ENCODE data around the gene GPR160.
"Not testable (repeated sequence)": the region's sequence is repeated elsewhere in the genome, so short reads cannot be mapped to it uniquely, and the experiment has no call there.

GPR160 gene

DNA sequence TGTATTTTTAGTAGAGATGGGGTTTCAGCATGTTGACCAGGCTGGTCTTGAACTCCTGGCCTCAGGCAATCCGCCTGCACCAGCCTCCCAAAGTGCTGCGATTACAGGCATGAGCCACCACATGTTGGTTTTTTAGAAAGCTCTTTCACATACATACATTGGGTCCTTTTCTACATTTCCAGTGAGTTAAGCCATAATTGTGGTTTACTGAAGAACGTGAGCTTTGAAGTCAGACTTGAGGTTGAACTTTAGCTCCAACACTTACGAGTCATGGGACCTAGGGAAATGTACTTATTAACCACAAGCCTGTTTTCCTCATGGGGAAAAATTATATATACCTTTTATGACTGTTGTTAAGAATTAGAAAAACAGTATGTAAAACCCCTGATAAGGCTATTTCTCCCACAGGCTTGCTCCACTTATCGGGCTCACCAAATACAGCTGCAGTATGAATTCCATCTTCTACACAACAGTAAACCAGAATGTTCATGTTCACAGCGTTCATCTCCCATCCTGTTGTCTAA lies 39.0 kb downstream of the GPR160 start:
- DNase-seq: no peak

DNA sequence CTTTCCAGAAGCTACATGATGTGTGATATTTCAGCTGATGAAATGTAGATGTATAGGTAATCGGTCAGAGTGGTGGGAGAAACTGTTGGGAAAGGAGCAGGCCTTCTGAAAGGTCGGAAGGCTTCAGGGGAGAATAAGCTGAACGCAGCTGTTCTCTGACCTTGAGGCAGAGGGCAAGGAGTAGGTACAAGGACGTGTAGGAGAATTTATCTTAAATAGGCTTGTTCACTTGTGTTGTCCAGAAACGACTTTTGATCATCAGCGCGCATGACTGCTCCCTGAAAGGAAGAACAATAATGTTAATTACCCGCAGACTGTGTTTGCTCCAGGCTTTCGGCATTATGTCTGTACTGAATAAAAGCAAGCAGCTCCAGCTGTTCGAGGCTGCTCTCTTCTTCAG lies 39.6 kb downstream of the GPR160 start:
- DNase-seq: no peak

DNA sequence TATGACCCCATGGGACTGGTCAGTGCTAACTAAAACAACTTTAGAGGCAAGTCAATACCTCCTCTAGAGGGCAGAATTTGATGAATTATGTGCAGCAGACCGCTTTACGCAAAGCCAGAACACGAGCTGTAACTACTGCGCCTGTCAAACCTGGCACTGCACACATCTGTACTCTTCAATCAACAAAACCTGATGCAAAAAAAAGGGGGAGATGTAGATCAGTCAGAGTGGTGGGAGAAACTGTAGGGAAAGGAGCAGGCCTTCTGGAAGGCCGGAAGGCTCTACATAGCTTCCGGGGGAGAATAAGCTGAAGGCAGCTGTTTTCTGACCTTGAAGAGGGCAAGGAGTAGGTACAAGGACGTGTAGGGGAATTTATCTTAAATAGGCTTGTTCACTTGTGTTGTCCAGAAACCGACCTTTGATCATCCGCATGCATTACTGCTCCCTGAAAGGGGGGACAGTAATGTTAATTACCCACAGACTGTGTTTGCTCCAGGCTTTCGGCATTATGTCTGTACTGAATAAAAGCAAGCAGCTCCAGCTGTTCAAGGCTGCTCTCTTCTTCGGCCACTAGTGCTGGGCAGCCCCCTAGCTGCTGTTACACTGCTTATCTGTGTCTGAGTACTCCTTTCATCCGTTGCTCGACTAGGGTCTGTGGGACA lies 41.0 kb downstream of the GPR160 start:
- DNase-seq: no peak

DNA sequence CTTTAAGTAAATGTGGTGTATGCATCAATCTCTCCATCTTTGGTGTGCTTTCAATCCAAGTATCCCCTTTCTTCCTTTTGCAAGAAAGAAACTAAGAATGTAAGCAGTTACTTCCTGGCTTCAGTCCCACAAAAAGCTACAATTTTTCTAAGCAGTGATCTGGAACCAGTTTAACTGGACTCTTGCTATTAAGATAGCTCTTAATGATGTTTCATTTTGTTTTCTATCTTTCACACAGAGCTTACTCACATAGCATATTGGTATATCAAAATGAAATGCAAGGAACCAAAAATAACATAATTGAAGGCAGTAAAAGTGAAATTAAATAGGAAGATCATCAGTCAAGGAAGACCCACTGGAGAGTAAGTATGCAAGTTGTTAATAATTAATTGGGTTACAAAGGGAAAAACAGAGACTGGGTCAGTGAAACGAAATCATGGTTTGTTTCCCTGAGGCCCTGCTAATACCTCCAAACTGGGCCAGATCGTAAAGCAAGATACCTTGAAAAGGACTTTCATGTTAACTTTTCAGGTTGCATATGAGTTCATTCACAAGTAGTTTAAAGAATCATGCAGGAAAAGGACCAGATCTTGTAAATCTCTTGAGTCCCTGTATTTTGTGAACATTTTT lies 41.9 kb downstream of the GPR160 start:
- no peak for DNase-seq

DNA sequence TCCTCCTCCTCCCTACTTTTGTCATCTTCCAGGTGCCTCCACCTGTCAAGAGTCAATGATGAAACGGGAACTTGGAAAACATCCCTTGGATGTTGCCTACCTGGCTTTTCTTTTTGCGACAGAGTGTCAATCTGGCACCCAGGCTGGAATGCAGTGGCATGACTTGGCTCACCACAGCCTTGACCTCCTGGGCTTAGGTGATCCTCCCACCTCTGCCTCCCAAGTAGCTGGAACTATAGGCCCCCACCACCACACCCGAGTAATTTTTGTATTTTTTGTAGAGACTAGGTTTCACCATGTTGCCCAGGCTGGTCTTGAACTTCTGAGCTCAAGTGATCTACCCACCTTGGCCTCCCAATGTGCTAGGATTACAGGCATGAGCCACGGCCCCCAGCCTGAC lies 42.8 kb downstream of the GPR160 start:
- DNase-seq: no peak

DNA sequence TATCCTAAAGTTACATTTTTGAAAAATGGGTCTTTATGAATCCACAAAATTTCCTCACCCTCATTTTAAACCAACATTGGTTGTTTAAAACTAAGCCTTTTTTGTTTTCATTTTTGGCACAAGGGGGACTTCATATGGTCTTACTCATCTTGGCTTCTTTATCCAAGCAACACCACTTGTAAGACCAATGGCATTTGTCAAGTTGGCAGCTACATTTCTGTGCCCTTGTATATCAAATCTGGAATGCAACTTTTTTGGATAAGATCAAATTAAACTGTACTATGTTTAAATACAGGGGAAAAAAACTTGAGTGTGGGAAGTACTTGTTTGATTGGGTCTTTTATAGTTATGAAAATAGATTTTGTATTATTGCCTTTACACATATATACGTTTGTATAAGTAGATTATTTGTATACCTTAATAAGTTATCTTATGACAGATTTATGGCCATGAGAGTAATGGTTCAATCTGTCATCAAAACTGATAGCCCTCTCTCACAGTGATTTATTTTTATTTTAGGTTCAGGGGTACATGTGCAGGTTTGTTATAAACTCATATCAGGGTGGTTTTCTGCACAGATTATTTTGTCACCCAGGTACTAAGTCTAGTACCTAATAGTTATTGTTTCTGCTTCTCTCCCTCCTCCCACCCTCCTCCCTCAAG lies 43.4 kb downstream of the GPR160 start:
- DNase-seq: no peak

DNA sequence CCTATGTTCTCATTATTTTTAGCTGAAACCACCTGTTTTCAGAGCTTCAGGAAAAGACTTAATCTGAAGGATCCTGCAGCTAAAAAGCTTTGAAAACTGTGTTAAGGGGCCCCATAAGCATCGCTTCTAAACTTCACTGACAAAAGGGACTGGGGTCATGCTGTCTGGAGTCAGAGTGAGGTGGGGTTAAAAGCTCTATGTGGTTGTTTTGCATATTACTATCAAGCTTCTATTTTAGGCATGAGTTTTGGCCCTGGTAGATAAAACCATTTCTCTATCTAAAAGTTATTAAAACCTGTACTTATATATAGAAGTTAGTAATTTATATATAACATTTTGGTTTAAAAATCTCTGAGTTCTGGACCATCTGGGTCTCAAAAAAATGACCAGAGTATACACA lies 45.5 kb downstream of the GPR160 start:
- DNase-seq: no peak

DNA sequence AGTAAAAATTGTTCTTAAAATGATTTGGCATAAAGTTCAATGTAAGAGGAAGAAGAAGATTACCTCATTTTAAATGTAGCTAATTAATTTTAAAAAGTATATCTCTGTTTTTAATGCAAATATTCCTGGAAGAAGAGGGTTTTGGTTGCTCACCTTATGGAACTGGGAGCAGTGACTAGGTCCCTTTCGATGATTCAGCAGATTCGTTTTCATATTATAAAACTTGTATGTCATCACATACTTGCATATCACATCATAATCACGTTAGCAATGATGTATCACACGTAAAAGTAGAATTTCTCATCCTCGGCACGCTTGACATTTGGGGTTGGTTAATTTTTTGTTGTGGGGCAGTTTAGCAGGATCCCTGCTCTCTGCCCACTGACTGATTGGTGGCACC lies 47.6 kb downstream of the GPR160 start:
- no peak for DNase-seq

DNA sequence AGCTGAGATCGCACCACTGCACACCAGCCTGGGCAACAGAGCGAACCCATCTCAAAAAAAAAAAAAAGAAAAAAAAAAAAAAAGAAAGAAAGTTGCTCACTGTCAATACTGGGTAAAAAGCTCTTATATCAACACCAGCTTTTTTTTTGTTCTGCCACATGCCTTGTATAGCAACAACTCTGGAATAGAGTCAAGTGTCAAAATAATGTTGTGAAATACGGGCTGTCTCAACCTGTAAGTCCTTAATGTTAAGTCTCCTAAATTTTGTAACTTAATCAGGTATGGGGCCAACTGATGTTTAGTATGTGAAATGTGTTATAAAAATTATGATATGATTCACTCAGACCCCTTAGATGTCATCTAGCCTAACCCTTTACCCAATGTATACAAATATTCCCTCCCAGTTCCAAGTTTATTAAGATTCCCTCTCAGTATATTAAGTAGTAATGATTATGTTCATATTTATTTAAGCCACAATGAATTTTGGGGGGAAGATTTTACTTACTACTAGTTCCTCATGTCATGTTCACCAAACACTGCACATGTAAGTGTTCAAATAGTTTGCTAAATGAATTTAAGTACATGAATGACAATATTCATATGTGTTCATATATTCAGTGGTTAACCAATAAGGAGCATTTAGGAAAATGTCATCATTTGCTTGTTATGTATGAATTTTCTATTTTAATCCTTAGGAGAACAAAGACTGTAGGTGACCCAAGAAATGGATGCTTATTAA lies 52.2 kb downstream of the GPR160 start:
- DNase-seq: no peak

DNA sequence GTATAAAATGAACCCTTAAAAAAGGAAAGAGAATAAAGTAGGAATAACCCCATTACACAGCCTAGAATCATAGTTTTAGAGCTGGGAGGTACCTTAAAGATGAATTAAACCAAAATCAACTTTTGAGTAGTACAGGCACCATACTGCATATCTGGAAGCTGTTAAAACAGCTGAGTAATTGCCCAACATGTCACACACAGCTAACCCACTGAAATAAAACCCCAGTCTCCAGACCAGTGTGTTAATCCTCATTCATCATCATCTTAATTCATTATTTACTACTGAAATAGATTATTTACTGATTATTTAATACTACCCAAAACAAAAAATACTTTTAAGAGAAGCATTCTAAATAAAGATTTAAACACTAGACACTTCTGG lies 52.8 kb downstream of the GPR160 start:
- DNase-seq: no peak

DNA sequence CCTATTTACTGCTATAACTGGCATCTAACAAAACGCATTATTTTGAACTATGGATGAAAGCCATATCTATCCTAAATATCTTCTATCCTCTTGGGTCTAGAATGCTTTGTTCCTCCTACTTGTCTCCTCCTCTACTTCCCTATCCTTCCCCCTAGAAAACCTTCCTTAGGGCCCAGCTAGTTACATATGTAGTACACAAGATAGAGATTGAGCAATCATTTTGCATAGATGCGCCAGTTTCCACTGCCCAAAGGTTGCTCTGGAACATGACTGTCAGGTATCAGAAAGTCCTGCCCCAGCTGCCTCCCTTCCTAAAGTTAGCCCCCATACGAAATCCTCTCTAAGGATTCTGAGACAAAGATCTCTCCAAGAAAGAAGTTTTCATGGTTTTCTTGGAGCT lies 55.1 kb downstream of the GPR160 start:
- DNase-seq: no peak

DNA sequence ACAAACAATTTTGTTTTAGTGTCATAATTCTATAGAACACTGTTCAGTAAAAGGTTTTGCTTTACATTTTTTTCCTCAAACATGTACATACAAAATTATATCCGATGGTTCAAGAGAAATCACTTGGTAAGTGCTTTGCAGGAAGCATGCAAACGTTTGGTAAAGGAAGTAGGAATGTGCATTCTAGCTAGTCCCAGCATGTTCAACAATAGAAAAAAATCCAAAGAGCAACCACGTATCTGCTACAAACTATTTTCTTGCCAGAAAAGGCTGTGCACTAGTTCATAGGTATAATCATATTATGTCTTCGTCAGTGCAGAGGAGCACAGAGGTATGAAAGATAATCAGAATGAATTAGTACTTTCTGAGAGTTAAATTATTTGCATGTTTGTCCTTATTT lies 58.0 kb downstream of the GPR160 start:
- DNase-seq: no peak

DNA sequence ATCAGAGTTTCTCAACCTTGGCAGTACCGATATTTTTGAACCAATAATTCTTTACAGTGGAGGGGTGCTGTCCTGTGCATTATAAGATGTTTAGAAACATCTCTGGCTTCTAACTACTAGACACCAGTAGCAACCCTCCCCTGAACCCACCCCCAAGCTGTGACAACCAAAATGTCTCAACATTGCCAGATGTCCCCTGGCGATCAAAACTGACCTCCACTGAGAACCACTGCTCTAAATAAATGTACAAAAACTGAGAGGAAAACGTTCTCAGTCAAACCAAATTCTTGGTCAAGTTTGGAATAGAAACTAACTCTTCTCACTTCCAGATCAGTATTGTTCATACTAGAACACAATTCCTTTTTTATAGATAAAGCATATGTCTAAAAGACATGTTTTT lies 58.5 kb downstream of the GPR160 start:
- DNase-seq: no peak

DNA sequence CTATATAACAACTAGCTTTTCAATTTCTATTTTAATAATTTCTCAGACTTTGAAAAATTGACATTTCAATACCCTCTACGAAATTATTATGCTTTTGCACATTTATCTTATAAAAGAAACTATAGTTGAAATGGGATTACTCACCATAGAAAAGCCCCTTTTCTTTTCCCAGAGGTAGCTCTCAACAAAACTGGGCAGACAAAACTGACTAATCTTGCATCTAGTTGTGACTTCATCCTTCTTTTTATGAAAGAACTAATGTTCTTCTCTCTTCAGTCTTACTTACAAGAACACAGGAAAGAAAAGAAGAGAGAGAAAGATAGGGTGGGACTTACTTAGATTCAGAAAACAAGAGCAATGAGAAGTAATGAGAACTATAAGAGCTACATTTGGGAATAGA lies 61.0 kb downstream of the GPR160 start:
- DNase-seq: no peak

DNA sequence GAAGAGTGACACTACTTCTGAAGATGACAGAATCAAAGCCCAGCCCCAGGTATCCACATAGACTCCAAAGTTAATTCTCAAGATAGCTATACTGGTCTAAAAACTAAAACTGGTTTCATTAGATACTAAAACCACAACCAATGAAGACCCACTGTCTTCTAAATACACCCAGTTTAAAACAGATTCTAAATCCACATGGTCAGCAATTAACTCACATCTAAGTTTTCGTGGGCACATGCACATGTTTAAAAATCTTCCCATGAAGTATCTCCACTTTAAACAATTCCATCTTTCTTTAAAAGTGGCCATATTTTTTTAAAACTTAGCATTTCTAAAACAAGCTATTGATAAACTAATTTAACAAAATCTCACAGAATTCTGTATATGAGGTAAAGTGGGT lies 63.1 kb downstream of the GPR160 start:
- no peak for DNase-seq

DNA sequence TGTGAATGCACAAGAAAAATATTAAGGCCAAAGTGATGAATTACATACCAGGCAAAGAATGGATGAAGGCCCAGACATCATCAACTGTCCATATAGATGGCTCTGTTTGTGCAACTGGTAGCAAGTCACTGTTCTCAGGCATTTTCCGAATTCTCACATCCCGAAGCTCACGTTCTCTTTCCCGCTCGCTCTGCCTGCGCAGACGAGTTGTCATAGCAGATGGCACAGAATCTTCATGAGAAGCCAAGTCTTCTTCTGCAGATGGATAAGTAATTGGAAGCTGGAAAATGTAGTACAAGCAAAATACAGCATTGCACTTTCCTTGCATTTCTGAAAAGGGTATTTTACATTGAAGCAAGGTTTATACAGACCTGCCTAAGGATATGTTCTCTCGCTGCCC lies 64.6 kb downstream of the GPR160 start:
- DNase-seq: no peak

DNA sequence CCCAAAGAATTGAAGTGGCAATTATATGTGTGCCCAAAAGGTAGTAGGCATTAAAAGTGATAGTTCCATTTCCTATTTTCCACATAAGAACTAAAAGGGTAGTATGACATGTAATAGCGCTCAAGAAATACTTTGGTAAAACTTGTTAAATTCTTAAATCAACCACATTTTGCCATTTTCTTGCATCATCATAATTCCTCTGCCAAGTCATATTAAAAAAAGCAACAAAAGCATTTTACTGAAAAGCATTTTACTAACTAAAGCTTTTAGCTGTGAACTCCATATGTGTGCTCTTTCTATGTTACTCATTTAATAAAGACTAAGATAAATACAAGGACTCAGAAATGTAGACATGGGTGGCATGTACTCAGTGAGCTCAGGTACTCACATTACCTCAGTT lies 70.1 kb downstream of the GPR160 start:
- DNase-seq: no peak

DNA sequence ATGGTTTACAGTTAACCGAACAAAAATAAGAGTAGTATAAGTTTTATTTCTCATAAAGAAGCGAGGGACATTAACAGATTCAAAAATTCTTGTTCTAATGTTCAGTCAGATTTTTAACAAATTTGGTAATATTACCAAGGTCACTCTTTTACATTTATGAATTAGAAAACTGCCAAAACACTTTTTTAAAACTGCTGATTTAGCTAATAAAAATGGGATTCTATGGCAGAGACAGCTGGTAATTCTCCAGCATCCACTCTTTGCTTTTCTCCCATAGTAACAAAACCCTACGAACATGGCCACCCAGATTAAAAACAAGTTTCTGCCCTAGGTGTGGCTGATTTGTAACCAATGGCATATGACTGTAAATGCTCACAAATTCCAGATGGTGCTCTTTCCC lies 71.2 kb downstream of the GPR160 start:
- no peak for DNase-seq

DNA sequence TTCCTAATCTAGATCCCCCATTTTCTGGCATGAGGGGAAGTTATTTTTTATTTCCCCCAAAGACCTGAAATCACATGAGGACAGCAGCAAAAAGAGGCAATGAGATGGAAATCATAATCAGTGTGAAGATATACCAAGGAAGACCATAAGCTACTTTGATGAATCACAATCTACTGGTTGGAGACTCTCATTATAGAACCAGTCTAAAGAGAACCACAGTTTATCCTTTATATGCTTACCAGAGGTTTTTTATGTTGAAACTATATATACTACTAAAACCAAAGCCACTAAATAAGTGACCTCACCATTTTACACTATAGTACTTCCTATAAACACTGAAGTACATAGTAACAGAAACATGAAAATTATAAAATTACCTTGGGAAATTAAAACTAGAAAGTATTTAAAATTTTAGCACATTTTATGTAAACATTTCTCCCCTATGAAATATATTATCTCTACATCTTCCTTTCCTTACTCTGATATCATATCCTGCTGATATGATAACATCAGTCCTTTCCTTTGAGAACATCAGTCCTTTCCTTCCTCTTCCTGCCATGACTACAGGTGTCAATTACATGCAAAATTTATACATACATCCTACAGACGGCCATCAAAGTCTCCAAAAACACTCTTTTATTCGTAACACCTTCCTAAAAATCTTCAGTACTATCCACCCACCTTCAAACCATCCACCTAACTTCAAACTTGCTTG lies 71.9 kb downstream of the GPR160 start:
- no peak for DNase-seq

DNA sequence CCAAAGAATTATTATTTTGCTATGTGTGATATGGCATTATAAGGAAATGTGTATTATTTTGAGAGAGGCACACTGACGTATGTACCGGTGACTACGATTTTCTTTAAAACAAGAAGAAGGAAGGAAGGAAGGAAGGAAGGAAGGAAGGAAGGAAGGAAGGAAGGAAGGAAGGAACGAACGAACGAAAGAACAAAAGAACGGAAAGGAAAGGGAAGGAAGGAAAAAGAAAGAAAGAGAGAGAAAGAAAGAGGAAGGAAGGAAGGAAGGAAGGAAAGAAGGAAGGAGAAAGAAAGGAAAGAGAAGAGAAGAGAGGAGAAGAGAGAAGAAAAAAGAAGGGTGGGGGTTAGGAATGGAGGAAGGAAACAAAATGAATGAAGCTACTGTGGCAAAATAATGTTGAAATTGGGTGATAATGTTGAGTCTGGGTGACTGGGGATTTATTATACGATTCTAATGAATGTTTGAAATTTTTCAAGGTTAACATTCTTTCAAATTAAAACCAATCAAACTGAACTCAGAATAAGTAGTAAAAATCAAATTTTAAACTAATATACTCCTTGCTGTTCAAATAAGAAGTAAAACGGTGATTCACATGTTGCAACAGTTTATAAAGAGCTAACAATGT lies 73.5 kb downstream of the GPR160 start:
- no peak for DNase-seq

DNA sequence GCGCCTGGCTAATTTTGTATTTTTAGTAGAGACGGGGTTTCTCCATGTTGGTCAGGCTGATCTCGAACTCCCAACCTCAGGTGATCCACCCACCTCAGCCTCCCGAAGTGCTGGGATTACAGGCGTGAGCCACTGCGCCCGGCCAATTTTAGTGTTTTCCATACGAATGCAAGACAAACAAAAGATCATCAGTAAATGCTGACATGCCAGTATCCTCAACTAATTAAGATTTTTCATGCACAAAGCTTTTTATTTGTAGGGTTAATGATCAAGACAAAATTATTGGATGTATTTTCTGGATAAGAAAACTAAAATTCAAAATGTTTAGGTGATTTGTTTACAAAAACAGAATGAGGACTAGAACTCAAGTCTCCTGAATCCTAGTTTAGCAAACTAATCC lies 76.4 kb downstream of the GPR160 start:
- not testable (repeated sequence) for DNase-seq

DNA sequence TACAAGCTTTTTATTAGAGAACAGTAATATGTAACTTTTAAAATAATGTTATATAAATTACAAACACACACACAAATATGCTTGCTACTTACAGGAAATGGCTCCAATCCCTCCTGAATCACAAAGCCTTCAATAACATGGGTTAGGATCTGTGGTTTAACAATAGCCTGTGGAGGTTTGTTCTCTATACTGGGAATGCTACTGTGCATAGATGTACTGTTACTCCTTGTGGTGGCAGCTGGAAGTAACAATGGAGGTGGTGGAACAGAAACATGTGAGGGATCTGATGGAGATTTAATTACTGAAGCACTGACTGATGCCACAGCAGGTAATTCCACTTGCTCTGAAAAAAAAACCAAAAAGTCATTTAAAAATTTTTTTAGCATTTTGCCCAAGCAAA lies 79.3 kb downstream of the GPR160 start:
- no peak for DNase-seq

Measured in CD4-positive, alpha-beta T cell treated with Interferon gamma for 1 hour (primary cell).